A673 (cell line): Measurements from ENCODE around the gene STK11. TPM values are rescaled to one million over a fixed set of nuclear protein-coding genes. Genes with fewer than 3 reads are reported as not detected.
"Not testable (repeated sequence)": the region's sequence is repeated elsewhere in the genome, so short reads cannot be mapped to it uniquely, and the experiment has no call there.

Experiments
- BruUV-seq: library from RNA; stranded (reverse); fragments of 400-500 nt; replicated peaks from 2 replicates; lab custom pipeline; 2021; lab: Mats Ljungman, UMichigan
- CTCF ChIA-PET: fragments of 300-600 bp; sonication (Branson Sonifier 250); formaldehyde crosslinking; loops from one replicate; lab custom pipeline; 2022; ENCODE audit warnings: antibody characterized with exemption; lab: Charles Lee
- POLR2A ChIA-PET: fragments of 300-600 bp; sonication (Branson Sonifier 250); formaldehyde crosslinking; loops from one replicate; lab custom pipeline; 2022; ENCODE audit warnings: antibody characterized with exemption; ENCODE audit not compliant: low non-redundant PET; lab: Charles Lee
- DNase-seq: peaks from one replicate; pipeline ENCODE4 v3.0.0-alpha.2; 2015; ENCODE audit warnings: low spot score
- H3K27ac ChIP-seq: fragments of 200-600 bp; sonication (generic); 2 replicates; pipeline ENCODE4 v1.5.1; 2016; ENCODE audit warnings: mixed run types, low read depth, mild to moderate bottlenecking, mixed read lengths, antibody characterized with exemption, low read length; ENCODE audit not compliant: poor library complexity, severe bottlenecking
- H3K27me3 ChIP-seq: fragments of 200-600 bp; sonication (generic); replicated peaks from 2 replicates; pipeline ENCODE4 v1.6.1; 2017; ENCODE audit warnings: mixed run types, low read depth, mild to moderate bottlenecking, mixed read lengths, antibody characterized with exemption, low read length; ENCODE audit not compliant: insufficient read depth, poor library complexity
- H3K36me3 ChIP-seq: fragments of 200-600 bp; sonication (generic); 2 replicates; pipeline ENCODE4 v1.6.1; 2016; ENCODE audit warnings: mixed run types, mild to moderate bottlenecking, mixed read lengths, antibody characterized with exemption, low read length; ENCODE audit not compliant: insufficient read depth, poor library complexity, severe bottlenecking
- H3K4me1 ChIP-seq: fragments of 200-600 bp; sonication (generic); 2 replicates; pipeline ENCODE4 v1.6.1; 2017; ENCODE audit warnings: mixed run types, mild to moderate bottlenecking, mixed read lengths, antibody characterized with exemption, low read length; ENCODE audit not compliant: insufficient read depth, poor library complexity, severe bottlenecking
- H3K4me3 ChIP-seq: fragments of 200-600 bp; sonication (generic); 2 replicates; pipeline ENCODE4 v1.5.1; 2016; ENCODE audit warnings: low read depth, mixed run types, mild to moderate bottlenecking, mixed read lengths, low read length; ENCODE audit not compliant: poor library complexity, severe bottlenecking
- H3K9me3 ChIP-seq: fragments of 200-600 bp; sonication (generic); 2 replicates; pipeline ENCODE4 v1.6.1; 2016; ENCODE audit warnings: mixed run types, low read depth, mild to moderate bottlenecking, mixed read lengths, antibody characterized with exemption, low read length; ENCODE audit not compliant: poor library complexity, severe bottlenecking
- CTCF ChIP-seq: fragments of 300-800, 200-600 bp; sonication (generic); conservative IDR thresholded peaks from 2 replicates; pipeline ENCODE4 v1.5.1; 2017; ENCODE audit warnings: low read depth, mild to moderate bottlenecking, antibody characterized with exemption, low read length, moderate library complexity, mixed read lengths
- EZH2 ChIP-seq: fragments of 200-600 bp; sonication (generic); IDR thresholded peaks from 2 replicates; pipeline ENCODE4 v1.6.1; 2017; ENCODE audit warnings: borderline replicate concordance, low read depth, mild to moderate bottlenecking, mixed read lengths, antibody characterized with exemption, low read length; ENCODE audit not compliant: poor library complexity, severe bottlenecking
- intact Hi-C: fragments of 100-400 bp; cut with micrococcal nuclease; formaldehyde crosslinking; loops from one replicate; pipeline ENCODE4 v1.10.0; 2022; ENCODE audit not compliant: unreplicated experiment
- total RNA-seq: library from RNA; stranded (reverse); gene quantifications from 2 replicates; pipeline ENCODE4 v1.2.3, GENCODE V29; 2021

Gene STK11
- total RNA-seq, 1 experiment from 2014 or later: 64.9 TPM

GRCh38 chr19:1189419-1189818, 16.2 kb upstream of the STK11 start:
- no peak for TF ChIP-seq CTCF
- BruUV-seq: no TSS peak
- Histone ChIP-seq H3K36me3 (no peaks in the 10 kb centered on the region), H3K4me1 (no peaks in the 10 kb centered on the region), H3K27ac (no peak overlapping the region), H3K4me3 (no peak overlapping the region), H3K9me3 (no peaks in the 10 kb centered on the region), H3K27me3 (no peaks in the 10 kb centered on the region)
- ChIA-PET POLR2A (no interaction called here), CTCF (no interaction called here)
- no peak for DNase-seq
- intact Hi-C loops: no loop called here

GRCh38 chr19:1199531-1199930, 6.0 kb upstream of the STK11 start:
- no peaks in the 10 kb centered on the region for H3K36me3 ChIP-seq
- CTCF ChIA-PET: no interaction called here
- BruUV-seq: no TSS peak
- H3K27ac ChIP-seq: no peak overlapping the region
- intact Hi-C loops: no loop called here
- H3K9me3 ChIP-seq: no peaks in the 10 kb centered on the region
- peaks cover 8% of the 10 kb centered on the region for H3K4me1 ChIP-seq
- POLR2A ChIA-PET: no interaction called here
- no peaks in the 10 kb centered on the region for H3K27me3 ChIP-seq
- H3K4me3 ChIP-seq: no peak overlapping the region
- no peak for TF ChIP-seq EZH2
- TF ChIP-seq CTCF: no peak
- no peak for DNase-seq

GRCh38 chr19:1200614-1201013, 5.0 kb upstream of the STK11 start:
- peaks cover 13% of the 10 kb centered on the region for H3K4me1 ChIP-seq
- DNase-seq, H3K27me3 ChIP-seq, intact Hi-C loops, CTCF ChIA-PET, POLR2A ChIA-PET, H3K27ac ChIP-seq, BruUV-seq, H3K4me3 ChIP-seq, H3K9me3 ChIP-seq, H3K36me3 ChIP-seq: not testable (repeated sequence)

- BruUV-seq: no TSS peak
- H3K27me3 ChIP-seq: no peaks in the 10 kb centered on the region
- peak overlapping the region; percentile 77 for H3K27ac ChIP-seq
- H3K36me3 ChIP-seq: peaks cover 3% of the 10 kb centered on the region
- intact Hi-C loops: no loop called here
- no peak for DNase-seq
- H3K9me3 ChIP-seq: no peaks in the 10 kb centered on the region
- TF ChIP-seq EZH2 (no peak), CTCF (no peak)
- H3K4me3 ChIP-seq: peak overlapping the region; percentile 66
- ChIA-PET POLR2A (interaction anchor here (0.9 kb wide), 1 partner anchor 635 kb away, joined by 3 read pairs; no protein-coding TSS in a partner anchor), CTCF (no interaction called here)
- peaks cover 30% of the 10 kb centered on the region for H3K4me1 ChIP-seq
These were observed 729 bp downstream of the STK11 start for GRCh38 chr19:1206150-1206863.
